Right ventricle myocardium inferior (tissue), 1 donor: ENCODE measurements around the gene HLA-G. TPM values are rescaled to one million over a fixed set of nuclear protein-coding genes. Genes with fewer than 3 reads are reported as not detected.
"Not testable (repeated sequence)": the region's sequence is repeated elsewhere in the genome, so short reads cannot be mapped to it uniquely, and the experiment has no call there.

Experiments used
- ATAC-seq: fragments of 200-7000 bp; cut with Tn5 transposase; one replicate; pipeline ENCODE4 v1.9.1; 2020; ENCODE audit warnings: mild to moderate bottlenecking, moderate library complexity
- DNase-seq: peaks from one replicate; pipeline ENCODE4 v3.0.0; 2021; ENCODE audit errors: missing footprints
- intact Hi-C: fragments of 100-400 bp; cut with DNase I; formaldehyde crosslinking; loops from one replicate; pipeline ENCODE4 v1.11.0; 2022
- total RNA-seq: library from RNA; stranded (reverse); fragmentation: NEBNext Ultra II Directional; extraction: Animal tissue kit (Norgen Biotek cat#: 25700); gene quantifications from one replicate; pipeline ENCODE4 v1.2.1, GENCODE V29; 2021
- donor health status: DM: no; HTN: yes; CAD: no; lungs with severe emphysema.

HLA-G gene
- total RNA-seq, 1 donor from 2014 or later, result not detected

GRCh38 chr6:29853245-29853644 is 25.6 kb downstream of the HLA-G start:
- ATAC-seq, result no peak
- intact Hi-C loops, result no loop called here
- no peak for DNase-seq

- ATAC-seq (no peak), DNase-seq (no peak)
- intact Hi-C loops, result no loop called here
Measured at GRCh38 chr6:29858006-29858405, 30.4 kb downstream of the HLA-G start.

GRCh38 chr6:29861521-29862255 is 34.1 kb downstream of the HLA-G start:
- ATAC-seq (no peak), DNase-seq (no peak)
- intact Hi-C loops, result no loop called here

DNA sequence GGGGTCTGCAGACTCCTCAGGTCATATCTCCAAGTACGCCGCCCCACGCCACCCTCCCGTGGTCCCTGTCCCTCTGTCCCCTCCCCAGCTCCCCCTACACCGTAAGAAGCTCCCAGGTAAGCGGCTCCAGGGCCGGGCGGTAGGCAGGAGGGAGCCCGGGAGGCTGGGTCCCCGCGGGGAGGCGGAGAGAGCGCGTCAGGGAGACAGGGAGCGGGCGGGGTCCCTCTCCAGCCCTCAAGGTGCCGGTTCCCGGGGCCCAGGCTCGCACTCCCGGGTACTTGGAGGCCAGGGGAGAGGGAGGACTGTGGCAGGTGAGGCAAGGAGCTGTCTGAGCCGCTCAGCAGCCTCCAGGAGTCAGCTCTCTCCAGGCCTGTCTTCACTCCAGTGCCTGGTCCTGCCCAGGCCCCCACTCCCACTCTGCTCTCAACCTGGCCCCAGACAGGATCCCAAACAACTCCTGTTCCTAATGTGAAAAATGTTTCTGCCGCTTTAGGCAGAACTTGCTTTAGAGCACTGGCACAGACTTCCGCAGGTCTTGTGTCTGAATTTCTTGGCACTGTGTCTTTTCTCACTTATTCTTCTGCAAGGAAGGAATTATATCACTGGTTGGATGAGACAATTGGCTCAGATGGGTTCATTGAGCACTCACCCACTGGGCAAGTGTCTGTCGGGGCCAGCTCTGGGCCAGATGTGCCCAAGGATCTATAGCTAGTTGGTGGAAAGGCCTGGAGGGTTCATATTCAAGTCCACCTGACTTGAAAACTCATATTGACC is 36.6 kb downstream of the HLA-G start:
- DNase-seq (no peak), ATAC-seq (no peak)
- intact Hi-C loops, result no loop called here

DNA sequence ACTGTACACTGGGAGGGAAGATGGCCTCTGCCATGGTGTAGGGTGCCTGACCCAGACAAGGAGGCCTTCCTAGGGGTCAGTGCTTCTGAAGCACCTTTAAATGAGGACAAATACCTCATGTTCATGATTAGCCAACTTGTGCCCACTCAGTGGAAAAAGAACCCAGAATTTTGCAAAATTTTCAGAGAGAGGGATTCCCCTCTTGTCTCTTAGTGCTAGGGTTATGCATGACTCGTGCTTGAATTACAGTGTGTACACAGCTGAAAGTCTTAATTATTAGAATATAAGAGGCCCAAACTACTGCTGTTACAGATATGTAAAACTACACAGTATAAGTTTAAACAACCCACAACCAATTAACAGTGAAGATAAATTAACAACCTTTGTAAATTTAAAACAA is 38.0 kb downstream of the HLA-G start:
- ATAC-seq, result no peak
- intact Hi-C loops, result no loop called here
- DNase-seq, result no peak

DNA sequence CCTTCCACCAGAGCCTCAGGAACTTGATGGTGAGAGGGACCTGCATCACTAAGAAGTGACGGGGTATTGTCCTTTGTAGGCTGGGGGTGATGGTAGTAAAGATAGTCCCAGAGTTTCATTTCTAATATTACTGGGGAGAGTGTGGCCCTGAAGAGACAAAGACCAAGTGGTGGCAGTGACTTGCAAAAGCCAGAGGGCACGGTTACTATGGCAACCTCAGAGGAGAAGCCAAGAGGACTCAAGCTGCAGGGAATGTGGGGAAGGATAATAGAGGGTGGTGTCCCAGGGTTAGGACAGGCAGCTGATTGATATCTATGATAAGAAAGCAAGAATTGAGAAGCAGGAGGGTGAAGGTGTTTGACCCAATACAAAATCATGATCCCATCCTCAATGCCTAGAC is 42.5 kb downstream of the HLA-G start:
- intact Hi-C loops, result no loop called here
- DNase-seq, result no peak

DNA sequence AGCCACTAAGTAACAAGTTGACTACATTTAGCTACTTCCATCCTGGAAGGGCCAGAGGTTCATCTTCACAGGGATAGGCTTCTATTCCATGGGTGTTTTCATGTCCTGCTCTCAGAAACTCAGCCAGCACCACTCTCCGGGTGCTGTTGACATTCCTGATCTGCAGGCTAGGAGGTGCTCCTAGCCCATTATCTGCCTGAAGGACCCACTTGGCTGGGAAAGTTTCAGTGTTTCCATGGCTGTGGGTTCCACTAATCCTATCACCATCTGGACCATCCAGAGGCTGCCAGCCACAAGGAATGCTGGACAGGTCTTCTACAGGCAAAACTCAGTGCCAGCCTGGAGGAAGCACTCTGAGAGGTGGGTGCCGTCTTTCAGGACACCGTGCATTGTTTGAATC is 45.2 kb downstream of the HLA-G start:
- intact Hi-C loops, result no loop called here
- no peak for ATAC-seq
- DNase-seq, result no peak

More for the DNA sequence above, 42.5 kb downstream of the HLA-G start:
- no peak for ATAC-seq

- ATAC-seq, result no peak
- intact Hi-C loops, result no loop called here
- no peak for DNase-seq
Measured at GRCh38 chr6:29875257-29875656, 47.6 kb downstream of the HLA-G start.

- DNase-seq, ATAC-seq, intact Hi-C loops: not testable (repeated sequence)
Measured at GRCh38 chr6:29875734-29876133, 48.1 kb downstream of the HLA-G start.

Other genes with a start within 250 kb of the HLA-G start
- not detected for gene OR2H2, start 242.7 kb upstream of the HLA-G start, total RNA-seq
- 19.0 TPM for gene GABBR1, start 194.6 kb upstream of the HLA-G start, total RNA-seq
- 12.6 TPM for gene MOG, start 170.7 kb upstream of the HLA-G start, total RNA-seq
- gene ZFP57, start 146.7 kb upstream of the HLA-G start, total RNA-seq, result not detected
- gene HLA-F, start 104.4 kb upstream of the HLA-G start, total RNA-seq, result 32.6 TPM
- 249 TPM for gene HLA-A, start 114.7 kb downstream of the HLA-G start, total RNA-seq
- 13.1 TPM for gene POLR1H, start 233.4 kb downstream of the HLA-G start, total RNA-seq
- 44.3 TPM for gene PPP1R11, start 239.4 kb downstream of the HLA-G start, total RNA-seq
- not detected for gene RNF39, start 247.9 kb downstream of the HLA-G start, total RNA-seq